Cardiac muscle cell (in vitro differentiated cells and primary cell): ENCODE data around the gene CDO1. TPM values are rescaled to one million over a fixed set of nuclear protein-coding genes. Genes with fewer than 3 reads are reported as not detected.

Experiments used
- DNase-seq, 2 donors: peaks; one replicate each; pipeline versions ENCODE4 v3.0.0 to v3.0.0-alpha.2; 2010 to 2017; ENCODE audit warnings: low read depth in 1 of 2, low spot score in 1 of 2
- H3K27ac ChIP-seq: fragments of 200-600 bp; sonication (generic); 2 replicates; pipeline ENCODE4 v1.5.1; 2016
- H3K27me3 ChIP-seq: fragments of 200-600 bp; sonication (generic); 2 replicates; pipeline ENCODE4 v1.6.0; 2016; ENCODE audit warnings: control low read depth
- H3K36me3 ChIP-seq: fragments of 200-600 bp; sonication (generic); 2 replicates; pipeline ENCODE4 v1.5.1; 2016; ENCODE audit warnings: control low read depth
- H3K4me1 ChIP-seq: fragments of 200-600 bp; sonication (generic); 2 replicates; pipeline ENCODE4 v1.8.1; 2017; ENCODE audit warnings: low read depth, mild to moderate bottlenecking, mixed run types
- H3K4me3 ChIP-seq: fragments of 200-600 bp; sonication (generic); 2 replicates; pipeline ENCODE4 v1.5.1; 2016; ENCODE audit warnings: mild to moderate bottlenecking
- H3K9me3 ChIP-seq: fragments of 200-600 bp; sonication (generic); 2 replicates; pipeline ENCODE4 v1.5.1; 2017; ENCODE audit warnings: low read depth, mild to moderate bottlenecking, control low read depth
- CTCF ChIP-seq: IDR thresholded peaks from 2 replicates; pipeline ENCODE4 v1.5.1; 2012; ENCODE audit warnings: low read depth, mild to moderate bottlenecking, low read length
- polyA plus RNA-seq: library from polyadenylated mRNA; unstranded; fragments of >200 nt; fragmentation: Nextera tagmentation; extraction: Ambion mirVana; gene quantifications from 2 replicates; pipeline ENCODE4 v1.2.1, GENCODE V29; 2016
- total RNA-seq: library from RNA; depleted of rRNA; stranded (reverse); fragments of >200 nt; gene quantifications from 2 replicates; pipeline ENCODE4 v1.2.3, GENCODE V29; 2016

The CDO1 gene
- total and polyA plus RNA-seq, 2 experiments from 2014 or later = 16.1 to 19.0 TPM

- H3K27ac ChIP-seq = no peak overlapping the region
- H3K4me1 ChIP-seq = peaks cover 5% of the 10 kb centered on the region
- H3K4me3 ChIP-seq = no peak overlapping the region
- TF ChIP-seq CTCF = no peak
- no peaks in the 10 kb centered on the region for H3K36me3 ChIP-seq
- H3K27me3 ChIP-seq = no peaks in the 10 kb centered on the region
- DNase-seq = peak in 1 of 2 donors; percentile 55
- H3K9me3 ChIP-seq = no peaks in the 10 kb centered on the region
Observed at GRCh38 chr5:115855959-115856358, 39.5 kb upstream of the CDO1 start.

- no peak for TF ChIP-seq CTCF
- H3K36me3 ChIP-seq = no peaks in the 10 kb centered on the region
- H3K27ac ChIP-seq = no peak overlapping the region
- no peak for DNase-seq
- no peaks in the 10 kb centered on the region for H3K27me3 ChIP-seq
- H3K4me1 ChIP-seq = peaks cover 5% of the 10 kb centered on the region
- H3K4me3 ChIP-seq = no peak overlapping the region
- H3K9me3 ChIP-seq = no peaks in the 10 kb centered on the region
Observed at GRCh38 chr5:115854139-115854538, 37.7 kb upstream of the CDO1 start.

- no peaks in the 10 kb centered on the region for H3K36me3 ChIP-seq
- H3K9me3 ChIP-seq = no peaks in the 10 kb centered on the region
- no peak overlapping the region for H3K4me3 ChIP-seq
- DNase-seq = peak in 1 of 2 donors; percentile 72
- H3K27ac ChIP-seq = no peak overlapping the region
- no peaks in the 10 kb centered on the region for H3K4me1 ChIP-seq
- no peaks in the 10 kb centered on the region for H3K27me3 ChIP-seq
- no peak for TF ChIP-seq CTCF
Observed at GRCh38 chr5:115850744-115851416, 34.4 kb upstream of the CDO1 start.

- no peaks in the 10 kb centered on the region for H3K36me3 ChIP-seq
- no peaks in the 10 kb centered on the region for H3K4me1 ChIP-seq
- no peaks in the 10 kb centered on the region for H3K9me3 ChIP-seq
- DNase-seq = no peak
- no peaks in the 10 kb centered on the region for H3K27me3 ChIP-seq
- H3K27ac ChIP-seq = no peak overlapping the region
- no peak for TF ChIP-seq CTCF
- H3K4me3 ChIP-seq = no peak overlapping the region
Observed at GRCh38 chr5:115849258-115849798, 32.9 kb upstream of the CDO1 start.

- no peak for DNase-seq
- Histone ChIP-seq H3K36me3 (no peaks in the 10 kb centered on the region), H3K27ac (no peak overlapping the region), H3K4me1 (peaks cover 6% of the 10 kb centered on the region), H3K4me3 (no peak overlapping the region), H3K9me3 (no peaks in the 10 kb centered on the region), H3K27me3 (no peaks in the 10 kb centered on the region)
- TF ChIP-seq CTCF = no peak
Observed at GRCh38 chr5:115847290-115847689, 30.8 kb upstream of the CDO1 start.
